SK-N-SH treated with all-trans-retinoic acid at 6 μM for 48 hours (cell line): ENCODE measurements around the gene MAPKAPK5.

Experiments used
- ATAC-seq: fragments of 200-7000 bp; cut with Tn5 transposase; 3 replicates; pipeline ENCODE4 v1.9.1; 2020; ENCODE audit warnings: mild to moderate bottlenecking, moderate library complexity
- ARNTL ChIP-seq: fragments of 450-650 bp; formaldehyde crosslinking; IDR thresholded peaks from 2 replicates; pipeline ENCODE4 v1.5.0; 2020; ENCODE audit warnings: low read depth, mild to moderate bottlenecking, moderate library complexity, borderline replicate concordance
- BACH2 ChIP-seq: fragments of 250-450 bp; sonication (Bioruptor Pico); IDR thresholded peaks from 2 replicates; pipeline ENCODE4 v1.9.0; 2021; ENCODE audit warnings: mild to moderate bottlenecking, borderline replicate concordance
- CREB5 ChIP-seq: fragments of 250-450 bp; sonication (Bioruptor Pico); IDR thresholded peaks from 2 replicates; pipeline ENCODE4 v1.5.1; 2020; ENCODE audit warnings: low read depth, mild to moderate bottlenecking, moderate library complexity
- CSDC2 ChIP-seq: fragments of 250-450 bp; sonication (Bioruptor Pico); IDR thresholded peaks from 2 replicates; pipeline ENCODE4 v1.5.0; 2020; ENCODE audit warnings: mild to moderate bottlenecking, moderate library complexity
- CSRNP3 ChIP-seq: fragments of 250-450 bp; sonication (Bioruptor Pico); IDR thresholded peaks from 2 replicates; pipeline ENCODE4 v1.5.1; 2021; ENCODE audit warnings: mild to moderate bottlenecking, moderate library complexity
- GLIS3 ChIP-seq: fragments of 250-450 bp; sonication (Bioruptor Pico); IDR thresholded peaks from 2 replicates; pipeline ENCODE4 v1.5.0; 2020; ENCODE audit warnings: mild to moderate bottlenecking, moderate library complexity
- ISL1 ChIP-seq: fragments of 250-450 bp; sonication (Bioruptor Pico); IDR thresholded peaks from 2 replicates; pipeline ENCODE4 v2.1.2; 2022; ENCODE audit warnings: mild to moderate bottlenecking, moderate library complexity
- OSR1 ChIP-seq: fragments of 250-450 bp; sonication (Bioruptor Pico); IDR thresholded peaks from 2 replicates; pipeline ENCODE4 v1.8.0; 2022; ENCODE audit warnings: moderate library complexity, mild to moderate bottlenecking, inconsistent platforms
- PATZ1 ChIP-seq: fragments of 250-450 bp; sonication (Bioruptor Pico); IDR thresholded peaks from 2 replicates; pipeline ENCODE4 v1.8.0; 2020; ENCODE audit warnings: mild to moderate bottlenecking, moderate library complexity, borderline replicate concordance
- POU6F1 ChIP-seq: fragments of 250-450 bp; sonication (Bioruptor Pico); IDR thresholded peaks from 2 replicates; pipeline ENCODE4 v1.8.0; 2021; ENCODE audit warnings: low read depth, mild to moderate bottlenecking, moderate library complexity, borderline replicate concordance
- PPARA ChIP-seq: fragments of 250-450 bp; sonication (Bioruptor Pico); IDR thresholded peaks from 2 replicates; pipeline ENCODE4 v1.5.0; 2020; ENCODE audit warnings: mild to moderate bottlenecking, borderline replicate concordance
- RARB ChIP-seq: fragments of 250-450 bp; sonication (Bioruptor Pico); IDR thresholded peaks from 2 replicates; pipeline ENCODE4 v1.8.0; 2021; ENCODE audit warnings: mild to moderate bottlenecking, moderate library complexity
- SNAI2 ChIP-seq: fragments of 250-450 bp; sonication (Bioruptor Pico); IDR thresholded peaks from 2 replicates; pipeline ENCODE4 v1.5.0; 2020; ENCODE audit warnings: mild to moderate bottlenecking, moderate library complexity
- TCF4 ChIP-seq: fragments of 250-450 bp; sonication (Bioruptor Pico); IDR thresholded peaks from 2 replicates; pipeline ENCODE4 v1.8.0; 2021; ENCODE audit warnings: mild to moderate bottlenecking, moderate library complexity, borderline replicate concordance
- TOX ChIP-seq: fragments of 250-450 bp; sonication (Bioruptor Pico); IDR thresholded peaks from 2 replicates; pipeline ENCODE4 v1.8.0; 2021; ENCODE audit warnings: mild to moderate bottlenecking, moderate library complexity, borderline replicate concordance
- TSHZ2 ChIP-seq: fragments of 250-450 bp; sonication (Bioruptor Pico); IDR thresholded peaks from 2 replicates; pipeline ENCODE4 v1.5.0; 2020; ENCODE audit warnings: mild to moderate bottlenecking, moderate library complexity
- ZC3H10 ChIP-seq: fragments of 250-450 bp; sonication (Bioruptor Pico); IDR thresholded peaks from 2 replicates; pipeline ENCODE4 v1.5.1; 2021; ENCODE audit warnings: mild to moderate bottlenecking, moderate library complexity
- ZFP3 ChIP-seq: fragments of 250-450 bp; sonication (Bioruptor Pico); IDR thresholded peaks from 2 replicates; pipeline ENCODE4 v1.5.0; 2020; ENCODE audit warnings: mild to moderate bottlenecking, moderate library complexity
- ZFP30 ChIP-seq: fragments of 450-650 bp; formaldehyde crosslinking; IDR thresholded peaks from 2 replicates; pipeline ENCODE4 v1.5.0; 2022; ENCODE audit warnings: mild to moderate bottlenecking, moderate library complexity
- ZNF565 ChIP-seq: fragments of 450-650 bp; formaldehyde crosslinking; conservative IDR thresholded peaks from 2 replicates; pipeline ENCODE4 v1.5.0; 2020; ENCODE audit warnings: low read depth, mild to moderate bottlenecking, moderate library complexity
- ZNF8 ChIP-seq: fragments of 450-650 bp; formaldehyde crosslinking; IDR thresholded peaks from 2 replicates; pipeline ENCODE4 v1.5.0; 2020; ENCODE audit warnings: mild to moderate bottlenecking, moderate library complexity

The MAPKAPK5 gene

GRCh38 chr12:111893287-111893686 is 51.3 kb downstream of the MAPKAPK5 start (continued):
- no peak for TF ChIP-seq TSHZ2 (CRISPR knock-in tag)
- no peak for TF ChIP-seq PPARA (CRISPR knock-in tag)
- no peak for TF ChIP-seq TCF4 (CRISPR knock-in tag)

GRCh38 chr12:111894556-111894955 is 52.5 kb downstream of the MAPKAPK5 start:
- TF ChIP-seq PATZ1 (CRISPR knock-in tag) (no peak), ZC3H10 (CRISPR knock-in tag) (no peak), ISL1 (CRISPR knock-in tag) (no peak), TSHZ2 (CRISPR knock-in tag) (no peak), ZNF565 (CRISPR knock-in tag) (no peak), ZFP30 (CRISPR knock-in tag) (no peak), TCF4 (CRISPR knock-in tag) (no peak), CSRNP3 (no peak), SNAI2 (CRISPR knock-in tag) (no peak), POU6F1 (no peak), OSR1 (CRISPR knock-in tag) (no peak)
- TF ChIP-seq, all 23 proteins: peak for 0
- ATAC-seq: no peak

- ATAC-seq: no peak
- TF ChIP-seq TOX (no peak), SNAI2 (CRISPR knock-in tag) (no peak), GLIS3 (CRISPR knock-in tag) (no peak), ZFP30 (CRISPR knock-in tag) (no peak), RARB (CRISPR knock-in tag) (no peak), CSRNP3 (no peak), ARNTL (CRISPR knock-in tag) (no peak), PPARA (CRISPR knock-in tag) (no peak), CREB5 (CRISPR knock-in tag) (no peak), BACH2 (CRISPR knock-in tag) (no peak), ISL1 (CRISPR knock-in tag) (no peak), CSDC2 (CRISPR knock-in tag) (no peak), OSR1 (CRISPR knock-in tag) (no peak), PATZ1 (CRISPR knock-in tag) (no peak), ZFP3 (no peak), ZNF565 (CRISPR knock-in tag) (no peak), ZNF8 (CRISPR knock-in tag) (no peak)
Observed at GRCh38 chr12:111901182-111901581, 59.2 kb downstream of the MAPKAPK5 start.
